Measurements from ENCODE around the gene RORC.

GRCh38 chr1:151827853-151828252 is 3.7 kb downstream of the RORC start:
- TF ChIP-seq POLR2A (IDR thresholded peaks at IDR 0.05) (no peak), CTCF (IDR thresholded peaks at IDR 0.05) (no peak)
